Fibroblast of villous mesenchyme (primary cell): ENCODE data around the gene ANKRD44. TPM values are rescaled to one million over a fixed set of nuclear protein-coding genes. Genes with fewer than 3 reads are reported as not detected.

ENCODE experiments used
- DNase-seq: peaks from one replicate; pipeline ENCODE4 v3.0.0-alpha.2; 2010; ENCODE audit warnings: low read depth
- H3K4me3 ChIP-seq: 2 replicates; pipeline ENCODE4 v1.5.1; 2011; ENCODE audit warnings: low read depth, mild to moderate bottlenecking, low read length
- CTCF ChIP-seq: IDR thresholded peaks from 2 replicates; pipeline ENCODE4 v1.5.1; 2012; ENCODE audit warnings: low read depth, mild to moderate bottlenecking, low read length; ENCODE audit not compliant: insufficient read depth
- total RNA-seq: library from RNA; depleted of rRNA; stranded (reverse); fragments of >200 nt; gene quantifications from 2 replicates; pipeline ENCODE4 v1.2.3, GENCODE V29; 2012

The ANKRD44 gene
- total RNA-seq, 1 donor = 3.9 TPM

- no peak overlapping the region for H3K4me3 ChIP-seq
- no peak for TF ChIP-seq CTCF
- DNase-seq = no peak
These were observed 136.0 kb downstream of the ANKRD44 start for GRCh38 chr2:197174539-197175094.

GRCh38 chr2:197171582-197171981 lies 139.0 kb downstream of the ANKRD44 start:
- TF ChIP-seq CTCF = no peak
- H3K4me3 ChIP-seq = no peak overlapping the region
- DNase-seq = no peak

GRCh38 chr2:197170208-197170607 lies 140.4 kb downstream of the ANKRD44 start:
- DNase-seq = no peak
- no peak for TF ChIP-seq CTCF
- no peak overlapping the region for H3K4me3 ChIP-seq

- TF ChIP-seq CTCF = peak; percentile 80
- DNase-seq = peak; percentile 68
- H3K4me3 ChIP-seq = no peak overlapping the region
These were observed 141.9 kb downstream of the ANKRD44 start for GRCh38 chr2:197168705-197169104.

- TF ChIP-seq CTCF = no peak
- no peak overlapping the region for H3K4me3 ChIP-seq
- no peak for DNase-seq
These were observed 142.8 kb downstream of the ANKRD44 start for GRCh38 chr2:197167608-197168314.

GRCh38 chr2:197165020-197165419 lies 145.6 kb downstream of the ANKRD44 start:
- TF ChIP-seq CTCF = no peak
- no peak for DNase-seq
- no peak overlapping the region for H3K4me3 ChIP-seq

GRCh38 chr2:197164141-197164754 lies 146.3 kb downstream of the ANKRD44 start:
- DNase-seq = no peak
- peak overlapping the region; percentile 19 for H3K4me3 ChIP-seq
- no peak for TF ChIP-seq CTCF
